RCC 7860 (cell line): Measurements from ENCODE around the gene TSC1.

Source experiments
- DNase-seq: peaks from one replicate; pipeline ENCODE4 v3.0.0-alpha.2; 2015; ENCODE audit warnings: low spot score
- FAIRE-seq: peaks from 2 replicates; lab custom pipeline; 2012; peaks lifted over from hg19 to GRCh38; lab: Jason Lieb, UNC

TSC1 gene

DNA sequence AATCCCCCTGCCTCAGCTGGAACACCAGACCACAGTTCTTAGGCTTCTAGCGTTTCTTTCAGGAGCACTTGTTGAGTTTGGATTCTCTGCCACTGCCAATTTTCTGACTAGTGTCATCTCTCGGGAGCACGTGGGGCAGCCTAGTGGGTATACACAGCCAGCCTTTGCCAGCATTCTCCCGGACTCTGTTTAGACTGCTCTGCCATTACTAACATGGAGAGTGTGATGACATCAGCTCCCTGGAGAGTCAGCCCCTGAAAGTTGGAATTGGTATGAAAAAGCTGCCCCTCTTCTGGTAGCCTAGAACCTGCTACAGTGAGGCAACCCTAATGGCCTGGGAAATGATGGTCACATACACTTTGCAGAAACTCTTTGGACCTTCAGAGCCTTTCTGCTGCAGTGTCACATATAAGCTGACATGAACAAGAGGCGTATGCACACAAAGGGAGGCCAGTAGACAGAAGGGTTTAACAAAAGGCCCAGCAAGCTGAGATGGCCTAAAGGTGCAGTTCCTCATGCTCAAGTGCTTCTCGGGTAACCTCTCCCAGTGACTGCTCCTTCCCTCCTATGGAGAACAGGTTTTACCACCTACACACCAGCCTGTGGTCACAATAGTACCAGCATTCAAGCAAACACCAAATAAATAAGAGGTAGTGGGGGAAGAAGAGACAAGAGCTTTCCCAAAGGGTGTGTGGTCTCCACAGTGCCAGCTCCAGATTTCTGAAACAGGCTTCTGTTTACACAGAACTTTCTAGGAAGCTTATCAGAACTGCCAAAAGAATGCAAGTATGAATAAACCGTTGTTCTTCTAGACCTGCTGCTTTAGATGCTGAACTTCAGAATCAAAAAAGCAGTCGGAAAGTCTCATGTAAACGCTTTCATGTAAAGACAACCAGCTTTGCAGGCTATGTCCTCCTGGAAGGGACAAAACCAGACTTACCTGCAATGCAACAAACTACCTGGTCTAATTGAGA lies 49.3 kb downstream of the TSC1 start:
- FAIRE-seq (no peak), DNase-seq (no peak)

DNA sequence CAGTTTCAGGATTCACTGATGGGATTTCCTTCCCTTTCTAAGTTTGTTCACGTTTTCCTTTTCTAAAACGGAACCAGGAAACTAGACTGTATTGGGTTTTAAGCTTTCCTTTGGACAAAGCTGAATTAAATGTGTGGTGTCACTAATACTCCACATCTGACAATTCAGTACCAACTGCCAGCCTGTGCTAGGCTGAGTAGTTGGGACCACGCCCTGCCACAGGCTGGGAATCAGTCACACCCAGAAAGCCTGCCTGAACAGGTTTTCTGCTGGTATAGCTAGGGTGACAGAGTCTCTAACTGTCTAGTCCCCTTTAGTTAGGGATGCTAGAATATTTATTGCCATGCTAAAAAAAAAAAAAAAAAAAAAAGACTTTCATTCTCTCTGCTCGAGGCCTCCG lies 50.1 kb downstream of the TSC1 start:
- FAIRE-seq (no peak), DNase-seq (no peak)

DNA sequence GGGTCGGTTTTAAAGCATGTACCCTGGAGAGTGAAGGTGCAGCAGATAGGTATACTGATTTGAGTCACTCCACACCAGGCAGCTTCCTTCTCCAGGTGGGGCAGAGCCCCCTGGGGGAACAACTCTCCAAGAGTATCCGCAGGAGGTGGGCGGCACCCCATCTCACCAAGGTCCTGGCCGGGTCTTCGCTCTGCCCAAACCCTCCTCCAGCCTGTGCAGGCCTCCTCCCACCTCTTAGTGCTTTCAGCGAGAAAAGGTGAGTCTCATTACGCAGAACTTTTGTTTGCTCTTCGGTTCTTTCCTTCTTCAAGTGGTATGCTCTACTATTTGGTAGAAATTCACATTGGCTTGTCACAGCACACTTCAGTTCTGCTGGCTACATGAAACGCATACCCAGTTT lies 52.0 kb downstream of the TSC1 start:
- no peak for FAIRE-seq
- no peak for DNase-seq

DNA sequence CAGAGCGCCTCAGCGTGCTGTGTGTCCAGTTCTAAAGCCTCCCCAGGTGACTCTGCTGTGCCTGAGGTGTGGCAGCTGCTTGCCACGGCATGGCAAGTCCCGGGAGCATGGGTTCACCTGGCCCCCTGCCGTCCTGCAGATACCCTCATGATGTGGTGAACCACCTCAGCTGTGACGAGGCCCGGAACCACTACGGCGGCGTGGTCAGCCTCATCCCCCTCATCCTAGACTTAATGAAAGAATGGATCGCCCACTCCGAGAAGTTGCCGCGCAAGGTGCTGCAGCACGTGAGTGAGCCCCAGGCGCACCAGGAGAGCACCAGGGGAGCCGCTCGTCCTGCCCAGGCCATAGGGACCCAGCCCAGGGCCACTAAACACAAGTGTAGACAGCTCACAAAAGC lies 56.3 kb downstream of the TSC1 start:
- FAIRE-seq (no peak), DNase-seq (no peak)

DNA sequence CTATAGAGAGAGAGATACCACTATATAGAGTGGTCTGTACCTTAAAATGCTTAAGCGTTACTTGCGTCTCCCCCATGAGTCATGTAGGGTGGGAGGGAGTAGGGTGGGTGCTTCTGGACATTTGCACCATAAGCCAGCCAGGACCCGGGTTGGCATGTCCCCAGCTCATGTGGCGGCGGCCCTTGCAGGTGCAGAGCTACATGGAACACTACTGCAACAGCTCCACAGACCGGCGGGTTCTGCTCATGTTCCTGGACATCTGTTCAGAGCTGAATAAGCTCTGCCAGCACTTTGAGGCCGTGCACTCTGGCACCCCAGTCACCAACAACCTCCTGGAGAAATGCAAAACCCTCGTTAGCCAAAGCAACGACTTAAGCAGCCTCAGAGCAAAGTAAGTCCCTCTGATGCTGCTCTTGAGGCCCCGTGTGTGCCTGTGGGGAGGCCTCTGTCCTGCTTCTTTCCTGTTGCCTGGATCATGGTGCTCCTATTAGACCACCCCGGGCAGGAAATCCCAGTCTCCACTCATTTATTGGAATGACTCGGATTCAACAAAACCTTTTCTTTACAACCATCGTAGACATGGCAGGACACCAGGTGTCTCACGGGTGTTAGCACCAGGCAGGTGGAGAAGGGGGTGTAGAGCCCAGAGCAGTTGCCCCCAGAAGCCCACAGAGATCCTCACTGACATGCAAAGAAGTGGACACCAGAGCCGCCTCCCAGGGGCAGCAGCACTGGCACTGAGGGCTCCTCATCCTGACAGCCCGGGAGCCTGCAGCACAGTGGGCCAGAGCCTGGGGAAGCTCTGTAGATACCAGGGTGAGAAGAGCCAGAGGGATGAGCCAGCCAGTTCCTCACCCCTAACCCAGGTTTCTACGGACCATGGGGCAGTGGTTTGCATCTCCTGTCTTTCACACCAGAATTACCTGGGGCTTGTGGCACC lies 57.0 kb downstream of the TSC1 start:
- DNase-seq = no peak
- no peak for FAIRE-seq

DNA sequence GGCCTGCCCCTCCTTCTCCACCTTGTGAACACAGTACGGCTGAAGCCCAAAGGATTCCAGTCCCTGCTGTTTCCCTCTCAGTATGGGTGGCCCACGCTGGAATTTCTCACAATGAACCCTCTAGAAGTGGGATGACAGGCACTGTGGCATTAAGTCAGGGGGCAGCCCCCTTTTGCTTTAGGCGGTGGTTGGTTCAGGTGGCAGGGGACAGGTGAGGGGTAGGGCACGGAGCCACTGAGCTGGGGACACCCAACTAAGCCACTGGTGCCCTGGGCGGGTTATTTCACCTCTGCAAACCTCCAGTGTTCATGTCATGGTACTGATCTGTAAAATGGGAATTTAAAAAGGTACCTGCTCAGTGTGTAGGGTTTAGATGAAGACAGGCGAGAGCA lies 58.1 kb downstream of the TSC1 start:
- DNase-seq (no peak), FAIRE-seq (no peak)

DNA sequence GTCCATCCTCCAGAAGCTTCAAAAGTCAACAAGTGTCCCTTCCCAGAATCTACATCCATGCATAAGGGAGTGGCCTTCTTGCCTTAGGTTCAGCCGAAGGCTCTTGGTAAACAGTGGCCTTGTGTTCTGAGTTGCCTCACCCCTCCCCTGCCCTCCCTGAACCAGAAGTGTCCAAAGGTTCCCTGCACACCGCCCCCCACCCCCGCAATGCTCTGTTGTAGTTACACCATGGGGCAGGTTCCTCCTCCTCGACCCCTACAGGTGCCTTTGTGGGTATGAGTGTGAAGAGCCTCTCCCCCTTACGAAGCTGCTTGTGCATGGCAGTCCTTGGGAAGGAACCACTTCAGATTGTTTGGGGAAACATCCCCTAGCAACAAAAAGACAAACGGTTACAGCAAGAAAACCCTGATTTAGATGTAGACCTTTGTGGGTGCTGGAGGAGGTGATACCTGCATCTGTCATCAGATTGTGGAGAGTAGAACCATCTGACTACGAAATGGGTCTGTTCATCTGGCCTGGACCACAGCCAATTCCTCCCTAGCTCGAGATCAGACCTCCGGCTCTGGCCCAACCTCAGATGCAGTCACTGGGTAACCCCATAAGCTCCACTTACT lies 58.6 kb downstream of the TSC1 start:
- no peak for FAIRE-seq
- DNase-seq = no peak

DNA sequence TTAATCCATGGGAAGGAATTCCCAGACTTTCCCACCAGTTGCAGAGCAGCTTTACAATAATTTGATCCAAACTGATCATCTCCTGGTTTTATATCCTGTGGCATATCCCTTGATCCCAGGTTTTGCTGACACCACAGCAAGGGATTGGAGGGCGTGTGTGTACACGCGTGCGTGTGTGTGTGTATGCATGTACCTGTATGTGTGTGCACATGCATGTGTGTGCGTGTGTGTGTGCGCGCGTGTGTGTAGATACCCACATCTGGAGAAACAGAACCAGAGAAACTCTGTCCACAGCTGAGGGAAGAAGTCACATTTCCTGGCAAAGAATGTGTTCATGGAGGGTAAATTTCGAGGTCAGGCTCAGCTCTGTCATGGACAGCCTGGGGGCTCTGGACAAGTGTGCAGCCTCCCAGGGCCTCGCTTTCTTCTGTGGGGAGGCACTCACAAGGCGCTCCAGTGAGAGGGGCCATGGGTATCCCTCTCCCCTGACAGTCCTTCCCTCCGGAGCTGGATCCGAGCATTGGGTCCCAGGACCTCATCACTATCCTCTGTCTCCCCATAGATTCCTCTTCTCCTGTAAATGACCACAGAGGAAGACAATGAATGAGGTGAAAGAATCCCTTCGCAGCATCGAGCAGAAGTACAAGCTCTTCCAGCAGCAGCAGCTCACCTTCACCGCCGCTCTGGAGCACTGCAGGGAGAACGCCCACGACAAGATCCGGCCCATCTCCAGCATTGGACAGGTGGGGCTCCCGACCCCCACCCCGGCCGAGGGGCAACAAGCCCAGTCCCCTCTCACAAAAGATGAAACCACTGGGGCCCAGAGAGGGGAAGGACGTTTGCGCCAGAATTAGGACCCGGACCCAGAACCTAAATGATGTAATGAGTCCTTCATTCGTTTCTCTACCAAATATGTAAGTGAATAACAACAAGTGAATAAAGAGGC lies 60.8 kb downstream of the TSC1 start:
- FAIRE-seq (no peak), DNase-seq (no peak)

DNA sequence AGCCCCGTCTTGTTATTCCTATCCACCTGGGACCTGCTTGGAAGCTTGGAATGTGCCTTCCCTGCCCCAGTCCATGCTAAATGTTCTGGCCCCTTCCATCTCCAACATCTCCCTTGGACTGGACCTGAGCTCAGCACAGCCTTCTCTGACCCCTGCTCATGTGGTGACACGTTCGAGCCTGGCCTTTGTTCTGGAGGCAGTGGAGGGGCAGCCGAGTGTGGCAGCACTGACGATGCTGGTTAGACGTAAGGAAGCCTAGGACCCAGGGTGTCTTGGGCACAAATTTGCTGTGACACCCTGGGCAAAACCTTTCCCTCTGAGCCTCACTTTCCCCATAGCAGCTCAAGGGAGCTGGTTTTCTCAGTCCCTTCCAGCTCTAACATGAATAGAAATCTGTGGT lies 61.8 kb downstream of the TSC1 start:
- no peak for DNase-seq
- no peak for FAIRE-seq

DNA sequence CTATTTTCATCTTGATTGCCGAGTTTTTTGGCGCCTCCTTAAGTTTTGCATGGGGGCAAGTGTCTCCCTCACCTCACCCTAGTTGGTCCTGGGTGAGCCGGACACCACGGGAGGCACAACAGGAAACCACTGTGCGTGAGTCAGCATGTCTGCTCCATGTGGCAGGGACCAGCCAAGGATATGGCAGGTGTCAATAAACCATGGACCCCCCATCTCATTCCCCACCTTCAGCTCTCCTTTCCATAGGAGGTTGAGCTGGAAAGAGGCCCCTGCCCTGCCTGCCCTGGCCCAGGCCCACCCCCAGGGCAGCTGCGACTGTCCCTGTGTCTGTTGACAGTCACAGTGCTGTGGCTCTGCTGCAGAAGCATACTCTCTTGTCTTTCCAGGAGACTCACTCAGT lies 62.6 kb downstream of the TSC1 start:
- DNase-seq (no peak), FAIRE-seq (no peak)

DNA sequence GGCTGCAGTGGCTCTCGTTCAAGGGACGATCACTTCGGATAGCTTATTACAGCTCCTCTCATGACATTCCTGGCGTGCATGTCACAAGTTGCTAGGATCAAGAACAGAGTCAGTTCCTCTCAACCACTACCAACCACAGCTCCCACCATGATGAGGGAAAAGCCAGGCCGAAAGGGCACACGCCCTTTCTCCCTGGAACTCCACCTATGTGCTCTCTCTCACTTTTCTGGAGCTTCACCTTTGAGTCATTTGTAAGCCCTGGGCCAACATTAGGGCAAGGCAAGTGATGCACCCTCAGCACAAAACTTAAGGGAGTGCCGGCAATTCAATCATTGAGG lies 64.1 kb downstream of the TSC1 start:
- DNase-seq (no peak), FAIRE-seq (no peak)

DNA sequence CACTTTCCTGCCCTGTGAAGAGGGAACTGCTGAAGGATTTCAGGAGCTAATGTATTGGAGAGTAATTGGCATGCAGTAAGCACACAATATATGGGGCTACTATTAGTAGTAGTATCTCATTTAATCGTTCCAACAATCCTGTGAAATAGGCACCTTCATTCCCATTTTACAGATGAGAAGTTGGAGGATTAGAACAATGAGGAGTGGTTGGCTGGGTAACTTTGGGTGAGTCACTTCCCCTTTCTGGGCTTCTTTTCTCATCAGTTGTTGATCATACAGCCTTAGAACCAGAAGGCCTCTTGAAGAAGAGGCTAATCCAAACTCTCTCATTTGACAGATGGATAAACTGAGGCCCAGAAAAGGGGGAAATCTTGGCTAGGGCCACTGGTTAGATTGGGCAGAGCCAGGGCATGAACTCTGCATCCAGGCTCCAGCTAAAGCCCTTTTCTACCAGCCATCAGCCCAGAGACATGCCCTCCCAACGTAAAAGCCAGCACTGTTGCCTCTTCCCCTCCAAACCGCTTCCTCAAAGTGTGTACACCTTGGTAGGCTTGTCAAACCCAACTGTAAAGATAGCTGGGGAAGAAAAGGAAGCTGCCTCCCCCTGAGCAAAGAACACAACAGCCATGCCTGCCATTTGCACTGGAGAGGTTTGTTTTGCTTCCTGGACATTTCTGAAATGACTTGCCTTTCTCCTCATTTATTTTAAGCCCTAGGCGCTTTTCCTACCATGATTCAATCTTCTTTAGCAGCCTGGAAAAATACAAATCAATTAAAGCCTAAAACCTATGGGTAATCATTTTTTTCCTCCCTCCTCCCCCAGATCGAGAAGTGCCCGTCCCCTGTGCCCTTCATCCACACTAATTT lies 64.7 kb downstream of the TSC1 start:
- no peak for FAIRE-seq
- no peak for DNase-seq

DNA sequence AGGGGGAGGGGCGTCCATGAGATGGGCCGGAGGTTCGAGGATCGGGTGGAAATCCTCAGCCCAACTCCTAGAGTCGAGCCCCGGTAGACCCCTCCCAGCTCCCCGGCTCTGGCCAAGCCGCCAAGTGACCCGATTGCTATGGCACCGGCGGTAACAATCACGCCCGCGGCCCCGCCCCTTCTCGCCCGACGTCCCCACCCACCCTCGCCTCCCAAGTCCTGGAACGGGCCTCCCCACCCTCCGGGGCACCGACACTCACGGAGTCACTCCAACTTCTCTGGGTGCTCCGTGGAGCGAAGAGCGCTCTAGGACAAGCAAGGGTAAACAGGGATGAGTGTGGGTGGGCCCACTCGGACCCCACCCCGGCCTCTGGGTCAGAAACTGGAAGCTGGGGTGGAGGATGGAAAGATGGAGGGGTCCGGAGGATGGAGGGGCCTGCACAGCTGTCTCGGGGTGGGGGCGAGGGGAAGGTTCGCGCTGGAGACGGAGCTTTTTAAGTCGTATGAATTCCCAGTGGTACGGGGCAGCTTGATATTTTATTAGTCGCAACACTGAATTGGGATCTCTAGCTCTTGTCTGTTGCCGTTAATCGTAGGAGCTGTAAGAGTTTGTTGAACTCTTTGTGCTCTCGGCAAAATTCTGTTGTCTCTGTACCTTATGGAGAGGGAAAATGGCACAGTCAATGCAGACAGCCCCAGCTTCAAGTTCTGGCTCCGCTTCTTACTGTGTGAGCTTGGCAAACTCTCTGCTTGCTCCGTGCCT lies 65.5 kb downstream of the TSC1 start, which contains the start of gene SPACA9:
TSS of gene SPACA9 (plus strand) at position 204 of the 762 bp plus-strand sequence. CDS start 5,050 bp downstream, outside the sequence.
- DNase-seq (peak; percentile 23), FAIRE-seq (no peak)

DNA sequence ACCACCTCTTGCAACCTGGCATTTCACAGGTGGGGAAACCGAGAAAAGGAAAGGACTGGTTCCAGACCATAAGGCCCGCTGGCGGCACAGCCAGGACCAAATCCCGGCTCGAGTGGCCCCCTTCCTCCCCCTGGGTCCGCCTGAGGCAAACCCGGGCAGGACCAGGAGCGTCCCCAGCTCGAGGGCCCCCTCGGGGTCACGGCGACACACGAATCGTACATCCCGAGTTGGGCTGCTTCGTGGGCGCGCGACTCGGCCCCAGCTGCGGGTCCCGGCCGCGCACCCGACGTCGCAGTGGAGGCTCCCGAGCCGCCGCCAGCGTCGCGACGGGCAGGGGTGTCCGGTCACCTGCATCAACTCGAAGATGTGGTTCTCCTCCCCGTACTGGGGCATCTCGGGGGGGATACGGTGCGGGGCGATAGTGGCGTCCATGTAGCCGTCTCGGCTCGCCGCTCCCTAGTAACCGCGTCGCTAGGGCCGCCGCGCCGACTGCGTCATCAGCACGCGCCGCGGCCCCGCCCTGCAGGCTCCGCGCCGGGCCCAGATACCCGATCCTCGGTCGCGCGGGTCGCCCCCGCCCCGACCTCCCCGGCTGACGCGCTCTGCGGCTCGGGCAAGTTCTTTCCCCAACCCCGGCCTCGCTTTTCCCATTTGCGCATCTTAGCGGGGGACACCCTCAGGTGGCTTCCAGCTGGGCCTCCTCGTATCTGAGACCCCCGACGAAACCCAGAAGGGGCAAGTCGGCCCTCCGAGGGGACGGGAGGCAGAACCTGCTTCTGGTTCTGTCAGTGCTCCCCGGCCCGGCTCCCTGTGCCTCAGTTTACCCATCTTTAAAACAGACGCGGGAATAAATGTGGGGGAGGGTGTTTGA lies 66.4 kb downstream of the TSC1 start, which contains the start of gene AK8:
TSS of gene AK8 (minus strand) at position 461 of the 871 bp plus-strand sequence. CDS start at position 432, 29 bp downstream.
- FAIRE-seq = no peak
- peak; percentile 45 for DNase-seq

DNA sequence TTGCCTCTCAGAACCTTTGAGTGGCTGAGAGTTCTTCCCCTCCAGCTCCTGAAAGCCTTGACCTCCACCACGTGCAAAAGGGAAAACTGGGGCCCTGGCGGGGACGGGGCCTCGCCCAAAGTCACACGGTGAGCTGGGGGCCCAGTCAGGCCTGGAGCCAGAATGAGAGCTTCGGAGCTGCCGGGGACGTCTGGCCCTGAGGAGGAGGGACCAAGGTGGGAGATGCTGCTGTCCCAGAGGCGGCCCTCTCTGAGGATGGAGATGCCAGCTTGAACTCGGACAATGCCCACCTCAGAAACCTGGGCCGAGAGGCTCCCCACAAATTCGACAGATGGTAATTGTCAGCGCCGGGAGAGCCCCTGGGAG lies 67.0 kb downstream of the TSC1 start:
- DNase-seq = no peak
- FAIRE-seq = no peak

DNA sequence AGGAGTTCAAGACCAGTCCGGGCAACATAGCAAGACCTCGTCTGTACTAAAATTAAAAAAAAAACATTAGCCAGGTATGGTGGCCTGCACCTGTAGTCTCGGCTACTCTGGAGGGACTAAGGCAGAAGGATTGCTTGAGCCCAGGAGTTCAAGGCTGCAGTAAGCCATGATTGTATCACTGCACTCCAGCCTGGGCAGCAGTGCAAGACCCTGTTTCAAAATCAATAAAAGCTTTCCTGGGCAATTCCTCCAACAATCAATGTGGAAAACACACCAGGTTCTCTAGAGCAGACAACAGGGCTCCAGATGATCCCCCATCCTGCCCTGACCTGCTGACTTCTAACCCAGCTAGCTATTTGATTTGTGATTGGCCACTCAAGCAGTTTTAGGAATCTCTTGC lies 67.6 kb downstream of the TSC1 start:
- DNase-seq (no peak), FAIRE-seq (no peak)

DNA sequence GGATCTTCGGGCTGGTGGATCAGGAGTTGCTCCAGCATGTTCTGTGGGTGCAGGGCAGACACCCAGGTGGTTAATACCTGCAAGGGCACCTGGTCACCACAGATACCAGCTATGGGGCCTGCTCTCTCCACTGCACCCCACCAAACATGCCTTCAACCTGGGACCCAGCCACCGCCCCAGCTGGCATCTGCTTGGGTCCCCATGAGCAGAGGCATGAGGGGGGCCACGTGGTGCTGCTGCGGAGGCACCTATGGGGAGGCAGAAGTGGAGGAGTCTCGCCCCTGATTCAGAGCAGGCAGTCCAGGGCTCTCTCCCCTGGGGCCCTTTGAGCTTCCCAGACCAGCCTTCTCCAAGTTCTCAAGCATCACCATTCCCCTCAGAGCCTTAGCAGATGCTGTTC lies 69.3 kb downstream of the TSC1 start:
- DNase-seq (no peak), FAIRE-seq (no peak)
